ENCODE results near the gene GPC3.
A peak's percentile ranks its signal among the peaks of the same experiment; 100 is the strongest.

GPC3 gene

DNA sequence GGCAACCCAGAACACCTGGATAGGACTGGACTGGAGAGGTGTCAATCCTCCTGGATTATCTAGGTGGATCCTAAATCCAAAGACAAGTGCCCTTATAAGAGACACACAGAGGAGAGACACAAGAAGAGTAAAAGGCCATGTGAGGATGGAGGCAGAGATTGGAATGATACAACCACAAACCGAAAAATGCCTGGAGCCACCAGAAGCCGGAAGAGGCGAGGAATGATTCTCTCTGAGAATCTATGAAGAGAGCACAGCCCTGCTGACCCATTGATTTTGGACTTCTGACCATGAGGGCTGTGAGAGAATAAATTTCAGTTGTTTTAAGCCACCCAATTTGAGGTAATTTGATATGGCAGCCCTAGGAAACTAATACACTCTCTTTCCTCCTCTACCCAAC lies 20.1 kb downstream of the GPC3 start:
- no peaks in the 10 kb centered on the region for H3K36me3 ChIP-seq (replicated peaks in 1 of 2; ENCODE audit: control insufficient read depth in 2 of 2, insufficient read depth in 2 of 2, low read length in 2 of 2)
- no peak overlapping the region for H3K9ac ChIP-seq (ENCODE audit: low read depth, low read length, poor library complexity)
- H3K4ac ChIP-seq (ENCODE audit: low read length), result no peak overlapping the region
- no peak overlapping the region for H2BK15ac ChIP-seq (ENCODE audit: low read length)
- H3K27me3 ChIP-seq (ENCODE audit: control insufficient read depth in 3 of 3, insufficient read depth in 3 of 3, low read depth in 1 of 3, low read length in 3 of 3), result no peaks in the 10 kb centered on the region
- peaks cover 4 to 8% of the 10 kb centered on the region in 2 donors for H3K4me1 ChIP-seq (ENCODE audit: control insufficient read depth in 2 of 2, insufficient read depth in 1 of 2, low read depth in 1 of 2, low read length in 2 of 2)
- no CpG with 5 or more reads among the region's 3 CpGs for WGBS, 2 donors (ENCODE audit: extremely low coverage in 2 of 2, insufficient read length in 2 of 2, insufficient replicate concordance in 1 of 2)
- H4K91ac ChIP-seq (ENCODE audit: low read depth, low read length, poor library complexity), result no peak overlapping the region
- no peak overlapping the region for H3K4me2 ChIP-seq (ENCODE audit: insufficient read depth, low read length, poor library complexity, severe bottlenecking)
- no peak overlapping the region for H3K23ac ChIP-seq (ENCODE audit: low read depth, low read length, poor library complexity)
- no peaks in the 10 kb centered on the region for H3K9me3 ChIP-seq (replicated peaks in 1 of 2; ENCODE audit: control insufficient read depth in 2 of 2, insufficient read depth in 1 of 2, low read depth in 1 of 2, low read length in 2 of 2)
- H3K14ac ChIP-seq (ENCODE audit: low read length), result no peak overlapping the region
- H4K8ac ChIP-seq (ENCODE audit: low read depth, low read length), result no peak overlapping the region
- H3K4me3 ChIP-seq (ENCODE audit: low read length in 2 of 2), result no peak overlapping the region
- H2AFZ ChIP-seq (ENCODE audit: low read length), result no peak overlapping the region
- DNase-seq (ENCODE audit: low spot score), result no peak
- no peak overlapping the region for H2BK12ac ChIP-seq (ENCODE audit: low read length)
- H2BK5ac ChIP-seq (ENCODE audit: low read length), result no peak overlapping the region
- no peak overlapping the region for H2AK5ac ChIP-seq (ENCODE audit: low read depth, low read length)
- peaks cover 4% of the 10 kb centered on the region for H3K79me1 ChIP-seq (ENCODE audit: low read depth, low read length)
- H3K27ac ChIP-seq (replicated peaks; ENCODE audit: low read length), result no peak overlapping the region
- no peak overlapping the region for H3K18ac ChIP-seq (ENCODE audit: low read length)
- no peak overlapping the region for H2BK120ac ChIP-seq (ENCODE audit: low read depth, low read length)

DNA sequence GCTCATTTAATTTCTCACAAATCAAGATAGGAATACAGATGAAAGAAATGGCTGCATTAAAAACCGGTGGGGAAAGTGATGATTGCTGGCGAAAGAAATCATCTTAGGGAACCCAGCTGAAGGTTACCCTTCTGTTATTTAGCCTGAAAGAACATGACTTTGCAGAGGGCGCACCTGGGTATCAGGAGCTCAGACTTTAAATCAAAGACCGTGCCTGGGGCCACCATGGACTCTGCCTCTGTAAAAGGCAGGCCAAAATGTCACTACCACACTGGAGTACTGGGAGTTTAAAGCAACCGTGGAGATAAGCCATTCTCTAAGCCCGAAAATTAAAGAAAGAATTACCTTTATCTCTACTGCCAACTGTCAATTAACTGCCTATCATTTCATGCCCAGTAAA lies 24.3 kb downstream of the GPC3 start:
- Histone ChIP-seq H2AK5ac (ENCODE audit: low read depth, low read length) (no peak overlapping the region), H3K27me3 (ENCODE audit: control insufficient read depth in 3 of 3, insufficient read depth in 3 of 3, low read depth in 1 of 3, low read length in 3 of 3) (no peaks in the 10 kb centered on the region), H3K4me3 (ENCODE audit: low read length in 2 of 2) (no peak overlapping the region), H4K8ac (ENCODE audit: low read depth, low read length) (no peak overlapping the region), H3K14ac (ENCODE audit: low read length) (no peak overlapping the region), H2BK5ac (ENCODE audit: low read length) (no peak overlapping the region), H3K27ac (replicated peaks; ENCODE audit: low read length) (no peak overlapping the region), H3K18ac (ENCODE audit: low read length) (no peak overlapping the region), H3K23ac (ENCODE audit: low read depth, low read length, poor library complexity) (no peak overlapping the region), H3K4me1 (ENCODE audit: control insufficient read depth in 2 of 2, insufficient read depth in 1 of 2, low read depth in 1 of 2, low read length in 2 of 2) (peaks cover 0 to 2% of the 10 kb centered on the region in 2 donors), H3K9me3 (replicated peaks in 1 of 2; ENCODE audit: control insufficient read depth in 2 of 2, insufficient read depth in 1 of 2, low read depth in 1 of 2, low read length in 2 of 2) (no peaks in the 10 kb centered on the region), H2BK120ac (ENCODE audit: low read depth, low read length) (no peak overlapping the region), H3K36me3 (replicated peaks in 1 of 2; ENCODE audit: control insufficient read depth in 2 of 2, insufficient read depth in 2 of 2, low read length in 2 of 2) (no peaks in the 10 kb centered on the region), H2BK15ac (ENCODE audit: low read length) (no peak overlapping the region), H3K4me2 (ENCODE audit: insufficient read depth, low read length, poor library complexity, severe bottlenecking) (no peak overlapping the region), H3K4ac (ENCODE audit: low read length) (no peak overlapping the region), H2BK12ac (ENCODE audit: low read length) (no peak overlapping the region), H3K79me1 (ENCODE audit: low read depth, low read length) (peaks cover 2% of the 10 kb centered on the region), H3K9ac (ENCODE audit: low read depth, low read length, poor library complexity) (no peak overlapping the region), H2AFZ (ENCODE audit: low read length) (no peak overlapping the region), H4K91ac (ENCODE audit: low read depth, low read length, poor library complexity) (no peak overlapping the region)
- no CpG with 5 or more reads among the region's 6 CpGs for WGBS, 2 donors (ENCODE audit: extremely low coverage in 2 of 2, insufficient read length in 2 of 2, insufficient replicate concordance in 1 of 2)
- DNase-seq (ENCODE audit: low spot score), result no peak

DNA sequence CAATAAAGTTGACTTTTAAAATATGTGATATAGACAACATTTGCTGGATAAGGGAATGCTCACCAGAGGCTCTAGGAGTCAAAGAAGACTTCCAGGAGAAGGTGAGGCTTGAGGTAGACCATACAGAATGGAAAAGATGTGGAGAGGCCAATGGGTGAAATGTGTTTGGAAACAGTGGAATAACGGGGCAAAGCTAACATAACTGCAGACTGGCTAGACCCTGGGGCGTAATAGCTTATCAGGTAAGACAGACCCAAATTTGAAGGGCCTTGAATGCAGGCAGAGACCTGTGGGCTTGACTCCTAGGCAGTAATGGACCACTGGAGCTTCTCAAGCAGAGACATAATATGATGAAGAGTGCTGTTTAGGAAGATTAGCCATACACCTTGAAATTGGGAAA lies 25.4 kb downstream of the GPC3 start:
- Histone ChIP-seq H3K4me3 (ENCODE audit: low read length in 2 of 2) (no peak overlapping the region), H3K36me3 (replicated peaks in 1 of 2; ENCODE audit: control insufficient read depth in 2 of 2, insufficient read depth in 2 of 2, low read length in 2 of 2) (no peaks in the 10 kb centered on the region), H2BK120ac (ENCODE audit: low read depth, low read length) (no peak overlapping the region), H2BK12ac (ENCODE audit: low read length) (no peak overlapping the region), H3K9ac (ENCODE audit: low read depth, low read length, poor library complexity) (no peak overlapping the region), H3K79me1 (ENCODE audit: low read depth, low read length) (peaks cover 2% of the 10 kb centered on the region), H3K4ac (ENCODE audit: low read length) (no peak overlapping the region), H3K9me3 (replicated peaks in 1 of 2; ENCODE audit: control insufficient read depth in 2 of 2, insufficient read depth in 1 of 2, low read depth in 1 of 2, low read length in 2 of 2) (no peaks in the 10 kb centered on the region), H3K23ac (ENCODE audit: low read depth, low read length, poor library complexity) (no peak overlapping the region), H2BK5ac (ENCODE audit: low read length) (no peak overlapping the region), H3K14ac (ENCODE audit: low read length) (no peak overlapping the region), H2AFZ (ENCODE audit: low read length) (no peak overlapping the region), H3K4me2 (ENCODE audit: insufficient read depth, low read length, poor library complexity, severe bottlenecking) (no peak overlapping the region), H4K8ac (ENCODE audit: low read depth, low read length) (no peak overlapping the region), H3K18ac (ENCODE audit: low read length) (no peak overlapping the region), H3K27ac (replicated peaks; ENCODE audit: low read length) (no peak overlapping the region), H3K4me1 (ENCODE audit: control insufficient read depth in 2 of 2, insufficient read depth in 1 of 2, low read depth in 1 of 2, low read length in 2 of 2) (peaks cover 0 to 2% of the 10 kb centered on the region in 2 donors), H2BK15ac (ENCODE audit: low read length) (no peak overlapping the region), H2AK5ac (ENCODE audit: low read depth, low read length) (no peak overlapping the region), H3K27me3 (ENCODE audit: control insufficient read depth in 3 of 3, insufficient read depth in 3 of 3, low read depth in 1 of 3, low read length in 3 of 3) (no peaks in the 10 kb centered on the region), H4K91ac (ENCODE audit: low read depth, low read length, poor library complexity) (no peak overlapping the region)
- WGBS, 2 donors (ENCODE audit: extremely low coverage in 2 of 2, insufficient read length in 2 of 2, insufficient replicate concordance in 1 of 2), result no CpG with 5 or more reads among the region's 2 CpGs
- no peak for DNase-seq (ENCODE audit: low spot score)

DNA sequence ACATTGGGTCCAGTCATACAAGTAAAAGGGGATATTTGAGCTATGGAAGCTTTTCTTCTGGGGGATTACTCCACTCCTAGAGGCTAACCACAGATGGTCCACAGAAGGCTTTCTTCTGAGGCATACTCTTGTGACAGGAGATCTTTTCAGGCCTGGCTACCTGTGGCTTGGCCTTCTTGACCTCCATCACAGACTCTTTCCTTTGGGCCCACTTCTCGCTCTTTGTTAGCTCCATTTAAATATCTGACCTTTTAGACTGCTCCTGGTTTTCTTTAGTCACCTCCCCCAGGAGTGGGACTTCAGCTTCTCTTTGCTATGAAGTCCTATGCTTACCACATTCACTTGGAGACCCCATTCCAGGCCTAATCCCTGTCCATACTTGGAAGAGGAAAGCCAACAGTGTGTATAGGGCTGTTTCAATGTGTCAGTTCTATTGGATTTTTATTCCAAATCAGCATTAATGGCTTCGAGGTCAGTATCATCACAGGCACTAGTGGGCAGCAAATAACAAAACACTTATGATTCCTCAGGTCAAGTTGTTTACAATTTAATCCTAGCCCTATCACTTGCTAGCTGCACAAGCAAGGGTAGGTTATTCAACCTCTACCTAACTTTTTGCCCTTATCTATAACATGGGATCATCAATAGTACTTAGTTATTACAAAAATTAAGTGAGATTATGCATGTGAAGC lies 26.3 kb downstream of the GPC3 start:
- Histone ChIP-seq H4K91ac (ENCODE audit: low read depth, low read length, poor library complexity) (no peak overlapping the region), H2BK5ac (ENCODE audit: low read length) (no peak overlapping the region), H3K4ac (ENCODE audit: low read length) (no peak overlapping the region), H3K4me3 (ENCODE audit: low read length in 2 of 2) (no peak overlapping the region), H4K8ac (ENCODE audit: low read depth, low read length) (no peak overlapping the region), H3K4me2 (ENCODE audit: insufficient read depth, low read length, poor library complexity, severe bottlenecking) (no peak overlapping the region), H3K4me1 (ENCODE audit: control insufficient read depth in 2 of 2, insufficient read depth in 1 of 2, low read depth in 1 of 2, low read length in 2 of 2) (peaks cover 0 to 2% of the 10 kb centered on the region in 2 donors), H2AK5ac (ENCODE audit: low read depth, low read length) (no peak overlapping the region), H3K79me1 (ENCODE audit: low read depth, low read length) (peaks cover 2% of the 10 kb centered on the region), H3K14ac (ENCODE audit: low read length) (no peak overlapping the region), H2BK15ac (ENCODE audit: low read length) (no peak overlapping the region), H3K18ac (ENCODE audit: low read length) (no peak overlapping the region), H3K36me3 (replicated peaks in 1 of 2; ENCODE audit: control insufficient read depth in 2 of 2, insufficient read depth in 2 of 2, low read length in 2 of 2) (no peaks in the 10 kb centered on the region), H3K27me3 (ENCODE audit: control insufficient read depth in 3 of 3, insufficient read depth in 3 of 3, low read depth in 1 of 3, low read length in 3 of 3) (no peaks in the 10 kb centered on the region), H2BK12ac (ENCODE audit: low read length) (no peak overlapping the region), H3K9ac (ENCODE audit: low read depth, low read length, poor library complexity) (no peak overlapping the region), H2BK120ac (ENCODE audit: low read depth, low read length) (no peak overlapping the region), H2AFZ (ENCODE audit: low read length) (no peak overlapping the region), H3K27ac (replicated peaks; ENCODE audit: low read length) (peak overlapping the region; percentile 51), H3K9me3 (replicated peaks in 1 of 2; ENCODE audit: control insufficient read depth in 2 of 2, insufficient read depth in 1 of 2, low read depth in 1 of 2, low read length in 2 of 2) (no peaks in the 10 kb centered on the region), H3K23ac (ENCODE audit: low read depth, low read length, poor library complexity) (no peak overlapping the region)
- DNase-seq (ENCODE audit: low spot score), result no peak
- WGBS, 2 donors (ENCODE audit: extremely low coverage in 2 of 2, insufficient read length in 2 of 2, insufficient replicate concordance in 1 of 2), result no CpG with 5 or more reads among the region's 2 CpGs
